HG03196 (cell line): ENCODE results near the gene ZBTB7C.

ENCODE experiments used
- ATAC-seq: cut with Tn5 transposase; IDR thresholded peaks from one replicate; pipeline ENCODE4 v1.9.1; 2021; ENCODE audit not compliant: unreplicated experiment

Gene ZBTB7C

GRCh38 chr18:48152549-48152948 is 256.6 kb downstream of the ZBTB7C start:
- ATAC-seq = no peak

DNA sequence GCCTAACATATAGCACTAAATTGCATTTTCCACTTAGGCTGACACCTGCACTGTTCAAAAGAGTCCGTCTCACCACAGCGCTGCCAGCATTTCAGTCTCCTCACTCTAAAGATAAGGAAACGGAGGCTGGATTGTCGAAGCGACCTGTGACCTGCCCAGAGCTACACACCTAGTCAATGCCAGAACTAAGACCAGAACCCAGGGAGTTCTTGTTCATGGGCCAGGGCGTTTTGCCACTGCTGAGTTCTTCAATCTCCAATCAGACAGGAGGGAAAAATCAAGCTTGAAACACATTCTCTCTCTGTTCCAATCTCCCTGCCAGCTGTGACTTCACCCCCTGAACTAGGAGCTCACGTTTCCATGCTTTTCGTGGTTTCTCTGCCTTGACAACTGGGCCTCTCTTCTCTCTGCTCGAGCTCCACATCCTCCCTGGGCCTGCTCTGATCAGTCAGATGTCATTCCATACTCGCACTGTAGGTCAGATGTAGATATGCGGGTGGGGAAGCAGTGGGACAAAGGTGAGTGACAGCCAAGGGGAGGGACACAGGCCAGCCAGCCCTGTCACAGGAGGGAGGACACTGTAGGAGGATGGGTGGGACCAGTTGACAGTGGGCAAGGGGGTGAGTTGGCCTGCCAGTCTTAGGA is 257.6 kb downstream of the ZBTB7C start:
- ATAC-seq = no peak

GRCh38 chr18:48149020-48149685 is 260.0 kb downstream of the ZBTB7C start:
- ATAC-seq = no peak

DNA sequence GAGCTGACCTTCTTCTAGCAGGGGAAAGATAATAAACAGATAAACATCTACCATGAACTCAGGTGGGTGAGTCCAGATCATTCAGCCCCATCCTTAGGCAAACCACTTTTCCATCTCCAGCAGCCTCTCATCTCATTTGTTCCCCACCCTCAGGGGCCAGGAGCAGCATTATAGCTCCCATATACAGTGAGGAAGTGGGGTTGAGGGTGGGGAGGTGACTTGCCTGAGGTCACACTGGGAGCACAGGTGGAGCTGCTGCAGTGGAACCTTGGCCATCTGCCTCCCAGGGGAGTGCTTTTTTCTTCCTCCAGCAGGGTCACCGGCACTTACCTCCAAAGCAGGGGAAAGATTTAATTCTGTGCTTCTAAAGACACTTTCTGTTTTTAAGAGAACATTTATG is 266.2 kb downstream of the ZBTB7C start:
- no peak for ATAC-seq

- no peak for ATAC-seq
These were observed 266.8 kb downstream of the ZBTB7C start for GRCh38 chr18:48142353-48142752.

DNA sequence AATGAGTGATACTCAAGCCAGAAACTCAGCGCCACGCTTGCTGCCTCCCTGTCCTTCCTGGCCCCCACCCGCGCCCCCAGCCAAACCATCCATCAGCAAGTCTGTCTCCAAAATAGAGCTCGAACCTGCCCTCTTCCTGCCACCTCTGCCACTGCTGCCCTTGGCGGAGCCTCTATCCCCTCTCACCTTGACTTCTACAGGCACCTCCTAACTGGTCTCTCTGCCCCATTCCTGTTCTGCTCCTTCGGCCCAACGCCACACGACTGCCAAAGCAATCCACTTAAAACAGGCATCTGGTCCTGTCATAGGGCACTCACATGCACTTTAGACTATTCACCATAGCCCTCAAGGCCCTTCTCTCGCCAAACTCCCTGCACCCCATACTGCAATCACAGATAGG is 268.5 kb downstream of the ZBTB7C start:
- ATAC-seq = no peak

DNA sequence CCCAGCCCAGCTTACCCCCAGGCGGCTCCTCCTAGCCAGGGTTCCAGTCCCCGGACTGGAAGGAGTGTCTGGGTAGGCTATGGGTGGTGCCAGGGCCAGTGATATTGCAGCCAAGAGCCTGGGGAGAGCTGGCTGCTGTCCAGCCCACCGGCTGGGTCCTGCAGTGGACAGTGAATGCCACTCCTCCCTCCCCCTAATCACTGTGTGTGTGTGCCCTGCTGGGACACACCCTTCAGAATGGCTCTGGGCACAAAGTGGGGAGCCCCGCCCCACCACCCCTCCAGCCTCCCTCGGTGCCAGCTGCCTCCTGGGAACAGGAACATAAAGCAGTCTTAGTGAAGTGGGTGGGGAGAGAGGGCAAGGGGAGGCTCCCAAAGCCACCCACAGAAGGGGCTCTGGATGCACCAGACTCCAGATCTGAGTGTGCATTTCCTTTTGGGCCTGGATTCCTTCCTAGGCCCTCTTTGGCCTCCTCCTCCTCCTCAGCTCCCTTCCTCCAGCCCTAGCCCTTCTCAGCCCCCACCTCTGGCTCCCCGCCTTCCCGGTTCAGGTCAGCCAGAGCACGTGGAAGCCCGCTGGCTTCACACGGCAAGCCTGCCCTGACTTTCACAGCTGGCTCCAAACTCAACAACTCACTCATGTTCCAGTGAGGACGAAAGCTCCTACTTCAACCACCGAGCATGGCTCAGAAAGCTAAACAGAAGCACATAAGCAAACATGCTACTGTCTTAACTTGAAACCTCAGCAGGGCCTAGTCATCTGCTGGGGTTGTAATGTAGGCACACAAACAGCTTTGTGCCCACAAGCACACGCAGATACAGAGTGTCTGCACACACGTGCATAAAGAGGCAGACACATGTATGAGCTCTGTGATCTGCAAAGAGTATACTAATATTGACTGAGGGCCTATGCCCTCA is 269.5 kb downstream of the ZBTB7C start:
- ATAC-seq = no peak

- no peak for ATAC-seq
These were observed 270.3 kb downstream of the ZBTB7C start for GRCh38 chr18:48138660-48139430.

- ATAC-seq = no peak
These were observed 271.0 kb downstream of the ZBTB7C start for GRCh38 chr18:48138210-48138609.

DNA sequence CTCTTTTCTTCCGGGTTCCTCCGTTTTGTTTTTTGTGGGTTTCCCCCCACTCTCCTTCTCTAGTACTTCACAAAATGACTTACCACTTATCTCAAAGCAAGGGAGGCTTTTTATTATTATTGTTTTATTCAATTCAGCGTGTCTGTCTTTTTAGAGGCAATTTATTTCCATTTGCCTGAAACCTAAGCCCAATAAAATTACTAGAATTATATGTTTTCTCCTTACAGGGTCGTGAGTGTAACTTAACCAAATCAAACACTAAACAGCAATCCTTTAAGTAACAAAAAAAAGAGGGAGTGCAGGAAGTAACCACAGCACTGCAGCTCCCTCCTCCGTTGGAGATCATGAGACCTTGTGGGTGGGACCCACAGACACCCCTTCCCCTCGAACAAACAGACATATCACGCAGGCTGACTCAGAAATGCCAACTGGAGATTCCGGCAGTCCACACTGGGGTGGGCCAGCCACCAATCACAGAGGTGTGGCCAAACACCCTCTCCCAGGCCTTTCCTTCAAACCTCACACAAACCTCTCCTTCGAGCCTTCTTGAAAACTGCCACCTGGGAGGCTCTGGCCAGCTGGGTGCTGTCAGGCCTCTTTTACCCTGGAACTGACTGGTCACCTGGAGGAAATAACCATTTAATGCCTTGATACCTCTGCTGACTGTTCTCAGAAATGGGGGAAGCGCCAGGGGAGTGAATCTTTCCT is 271.7 kb downstream of the ZBTB7C start:
- no peak for ATAC-seq

DNA sequence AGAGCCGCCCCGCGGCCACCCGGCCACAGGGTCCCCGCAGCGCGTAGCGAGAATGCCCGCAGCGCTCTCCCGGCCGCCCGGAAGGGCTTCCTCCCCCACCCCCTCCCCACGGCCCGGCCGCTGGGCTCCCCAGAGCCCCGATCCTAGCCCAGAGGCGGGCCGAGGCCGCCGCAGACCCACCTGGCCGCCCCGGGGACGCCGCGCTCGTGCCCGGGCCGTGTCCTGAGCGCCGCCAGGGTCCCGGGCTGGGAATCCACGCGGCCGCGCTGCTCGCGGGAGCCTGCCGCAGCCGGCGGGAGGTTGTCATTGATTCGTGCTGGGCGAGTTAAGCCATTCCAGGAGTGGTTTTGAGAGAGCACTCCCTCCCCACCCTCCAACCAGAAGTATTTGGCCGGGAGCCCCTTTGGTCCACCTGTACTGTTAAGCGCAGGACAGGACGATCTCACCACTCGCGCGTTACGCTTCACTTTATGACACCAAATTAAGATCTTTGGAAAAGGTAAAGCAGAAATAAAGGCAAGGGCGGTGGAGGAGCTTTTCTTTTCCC is 272.3 kb downstream of the ZBTB7C start:
- ATAC-seq = no peak

GRCh38 chr18:48136051-48136826 is 272.9 kb downstream of the ZBTB7C start:
- no peak for ATAC-seq

DNA sequence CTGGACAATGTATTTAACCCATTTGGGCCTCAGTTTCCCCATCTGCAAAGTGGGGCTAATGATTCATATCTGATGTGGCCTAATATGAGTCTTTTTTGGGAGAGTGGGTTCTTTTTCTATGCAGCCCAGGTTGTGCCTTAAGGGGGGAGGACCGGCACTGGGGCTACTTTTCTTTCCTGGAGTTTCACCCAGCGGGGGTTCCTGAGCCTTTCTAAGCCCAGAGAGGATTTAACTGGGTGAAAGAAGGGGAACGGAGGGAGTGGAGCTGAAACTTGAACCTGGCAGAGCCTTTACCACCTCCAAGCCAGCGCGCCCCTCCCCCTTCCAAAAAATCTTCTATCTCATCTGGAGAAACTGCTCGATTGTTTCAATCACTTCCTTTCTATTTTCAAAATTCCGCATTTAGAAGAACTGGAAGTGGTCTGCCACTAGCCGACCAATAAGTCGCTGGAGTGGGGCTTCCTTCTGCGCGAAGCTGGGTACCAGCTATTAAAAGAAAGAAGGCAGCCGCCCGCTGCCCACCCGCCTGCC is 273.7 kb downstream of the ZBTB7C start:
- ATAC-seq = no peak

DNA sequence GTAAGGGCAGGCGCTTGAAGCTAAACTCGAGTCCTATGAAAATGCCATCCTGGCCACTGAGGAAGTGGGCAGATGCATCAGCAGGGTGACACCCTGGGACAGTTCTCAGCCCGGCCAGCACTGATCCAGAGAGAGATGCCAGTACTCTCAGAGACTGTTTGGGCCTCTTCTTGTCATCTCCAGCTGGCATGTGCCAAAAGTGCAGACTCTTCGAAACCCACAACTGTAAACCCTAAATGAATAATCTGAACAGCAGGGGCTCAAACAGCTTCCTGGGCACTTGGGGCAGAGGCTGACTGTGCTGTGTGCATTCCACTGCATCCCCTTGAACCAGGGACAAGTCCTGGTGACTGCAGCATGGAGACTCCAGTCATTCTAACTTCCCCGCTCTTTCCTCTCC is 274.6 kb downstream of the ZBTB7C start:
- ATAC-seq = no peak

DNA sequence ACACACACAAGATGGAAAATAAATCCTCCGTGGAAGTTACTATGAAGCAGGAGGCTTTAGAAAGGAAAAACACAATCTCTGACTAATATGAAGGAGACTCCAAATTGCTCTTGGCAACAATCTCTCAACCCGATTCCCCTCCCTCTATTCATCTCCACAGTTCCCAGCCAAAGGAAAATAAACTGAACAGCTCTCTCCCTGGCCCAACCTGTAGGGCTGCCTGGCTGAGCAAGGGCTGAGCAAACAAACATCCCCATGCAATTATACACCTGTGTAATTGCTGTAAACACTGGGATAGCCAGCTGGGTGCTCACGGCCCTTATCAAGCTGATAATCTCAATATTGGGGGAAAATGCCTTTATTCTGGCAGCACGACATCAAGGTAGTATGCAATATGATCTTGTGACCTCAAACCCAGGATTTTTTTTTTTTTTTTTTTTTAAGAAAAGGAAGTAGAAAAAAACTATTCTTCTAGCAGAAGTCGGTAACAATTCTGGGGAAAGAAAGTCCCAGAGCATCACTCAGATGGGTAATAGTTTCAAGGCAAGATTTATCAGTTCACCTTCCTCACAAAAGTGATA is 275.4 kb downstream of the ZBTB7C start:
- ATAC-seq = no peak

DNA sequence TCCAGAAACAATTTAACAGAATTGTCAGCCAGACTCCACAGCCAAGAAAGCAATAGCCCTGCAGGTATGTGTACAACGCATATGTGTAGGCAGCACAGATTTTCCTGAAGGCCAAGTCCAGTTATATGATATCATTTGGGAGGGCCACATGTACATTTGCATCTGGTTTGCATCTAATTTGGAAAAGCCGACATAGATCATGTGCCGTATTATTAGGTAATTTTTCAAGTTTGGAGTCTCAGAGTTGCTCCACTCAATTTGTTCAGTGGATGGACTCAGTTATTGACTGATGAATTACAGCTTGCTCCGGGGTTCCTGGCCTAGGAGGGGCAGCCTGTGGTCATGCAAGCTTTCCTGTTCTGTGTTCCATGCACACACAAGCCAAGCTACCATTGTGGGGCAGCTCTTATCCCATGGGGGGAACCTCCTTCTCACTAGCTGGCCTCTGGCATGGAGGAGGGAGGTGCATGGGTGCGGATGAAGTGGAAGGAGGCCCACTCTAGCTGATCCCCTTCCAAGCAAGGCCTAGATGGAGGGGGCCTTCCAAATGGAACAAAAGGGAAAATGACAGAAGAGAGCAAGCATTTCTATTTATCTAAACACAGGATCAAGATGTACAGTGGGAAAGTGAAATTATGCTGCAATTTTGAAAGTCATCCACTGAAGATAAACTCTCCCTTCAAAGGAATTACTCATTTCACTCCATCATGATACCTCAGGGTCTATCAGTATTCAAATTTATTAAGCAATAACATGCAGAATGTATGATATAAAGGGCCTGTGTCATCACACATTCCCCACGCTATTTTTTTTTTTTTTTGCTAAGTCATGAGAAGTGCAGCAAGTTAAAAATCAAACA is 276.2 kb downstream of the ZBTB7C start:
- no peak for ATAC-seq

DNA sequence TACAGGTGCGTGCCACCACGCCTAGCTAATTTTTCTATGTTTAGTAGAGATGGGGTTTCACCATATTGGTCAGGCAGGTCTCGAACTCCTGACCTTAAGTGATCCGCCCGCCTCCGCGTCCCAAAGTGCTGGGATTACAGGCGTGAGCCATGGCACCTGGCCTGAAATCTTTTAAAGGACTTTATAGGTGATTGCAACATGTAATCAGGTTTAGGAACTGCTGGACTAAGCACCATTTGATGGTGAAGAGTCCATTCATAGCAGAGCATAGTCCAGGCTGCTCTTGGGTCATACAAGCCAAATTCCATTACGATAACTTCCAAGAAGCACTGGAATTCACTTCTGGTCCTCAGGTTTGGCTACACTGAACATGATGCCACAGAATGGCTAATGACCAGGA is 278.1 kb downstream of the ZBTB7C start:
- no peak for ATAC-seq

DNA sequence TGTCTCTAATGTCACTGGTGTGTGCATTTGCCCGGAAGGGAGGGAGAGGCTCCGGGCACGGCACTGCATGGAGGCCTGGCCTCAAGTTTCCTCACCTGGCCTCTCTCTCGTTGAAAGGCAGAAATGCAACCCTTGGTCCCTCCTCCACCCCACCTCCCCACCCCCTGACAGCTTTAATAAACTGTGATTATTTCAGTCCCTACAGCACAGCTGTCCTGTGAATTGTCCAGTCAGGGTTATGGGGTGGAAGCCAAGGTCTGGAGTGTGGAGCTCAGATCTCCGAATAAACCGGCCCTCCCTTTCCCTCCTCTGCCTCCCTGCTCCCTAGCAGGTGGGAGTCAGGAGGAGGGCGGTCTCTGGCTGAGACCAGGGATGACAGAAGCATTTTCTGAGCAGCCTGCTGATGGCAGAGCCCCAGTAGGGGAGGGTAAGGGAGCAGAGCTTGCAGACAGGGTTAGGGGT is 279.5 kb downstream of the ZBTB7C start:
- ATAC-seq = no peak
